Nephron progenitor cell (in vitro differentiated cells): Measurements from ENCODE around the gene CCDC154.

Source experiments
- DNase-seq: peaks from one replicate; pipeline ENCODE4 v3.0.0; 2021
- H3K27ac Mint-ChIP-seq: 2 replicates; pipeline ENCODE4 v1.8.0; 2021; ENCODE audit warnings: mild to moderate bottlenecking, moderate library complexity, mixed read lengths
- H3K27me3 Mint-ChIP-seq: 2 replicates; pipeline ENCODE4 v1.8.0; 2021; ENCODE audit warnings: mild to moderate bottlenecking, low read depth, mixed read lengths; ENCODE audit not compliant: poor library complexity
- H3K36me3 Mint-ChIP-seq: 2 replicates; pipeline ENCODE4 v1.8.0; 2021; ENCODE audit warnings: low read depth, mixed read lengths
- H3K4me1 Mint-ChIP-seq: 2 replicates; pipeline ENCODE4 v1.8.0; 2021; ENCODE audit warnings: mixed read lengths
- H3K4me3 Mint-ChIP-seq: 2 replicates; pipeline ENCODE4 v1.8.0; 2021; ENCODE audit warnings: mild to moderate bottlenecking, moderate library complexity, mixed read lengths
- H3K9me3 Mint-ChIP-seq: 2 replicates; pipeline ENCODE4 v1.8.0; 2021; ENCODE audit warnings: mild to moderate bottlenecking, moderate library complexity, mixed read lengths
- TF ChIP-seq, protein P1 (sequence below): fragments of 200-600 bp; sonication (generic); IDR thresholded peaks from 2 replicates; pipeline ENCODE4 v1.5.0; 2021; ENCODE audit warnings: antibody characterized with exemption

Gene CCDC154

DNA sequence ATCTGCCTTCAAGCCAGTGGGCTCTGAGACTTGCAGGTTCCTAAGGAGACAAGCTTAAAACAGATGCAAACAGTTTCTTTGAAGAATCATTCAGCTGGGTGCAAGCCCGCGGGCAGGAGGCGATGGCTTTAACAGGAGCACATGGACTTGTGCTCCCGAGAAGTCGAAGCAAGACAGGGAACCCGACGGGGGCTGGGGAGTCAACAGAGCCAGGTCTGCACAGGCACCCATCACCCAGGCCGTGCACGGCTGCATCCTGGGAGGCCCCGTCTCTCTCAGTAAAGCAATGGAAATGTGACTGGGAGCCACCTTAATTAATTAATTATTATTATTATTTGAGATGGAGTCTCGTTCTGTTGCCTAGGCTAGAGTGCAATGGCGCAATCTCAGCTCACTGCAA is 44.7 kb upstream of the CCDC154 start:
- H3K9me3 Mint-ChIP-seq, result no peaks in the 10 kb centered on the region
- no peak for DNase-seq

DNA sequence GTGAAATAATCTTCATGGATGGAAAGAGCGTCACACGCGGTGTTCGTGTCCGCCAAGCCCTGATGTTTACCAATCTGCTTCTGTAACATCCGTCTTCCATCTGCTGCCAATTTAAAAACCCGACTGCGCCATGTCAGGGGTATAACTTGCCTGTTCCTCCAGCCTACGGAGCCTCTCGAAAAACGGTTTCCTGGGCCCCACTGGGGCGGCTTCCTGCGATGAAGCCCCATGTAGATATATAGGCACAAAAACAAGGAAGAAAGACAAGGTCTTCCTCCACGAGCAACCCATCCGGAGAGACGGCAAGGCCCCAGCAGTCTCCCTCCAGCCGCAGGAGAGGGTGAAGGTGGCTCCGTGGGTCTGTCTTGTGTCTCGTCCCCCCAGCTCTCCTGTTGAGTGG is 44.3 kb upstream of the CCDC154 start, which contains the start of gene PTX4:
Gene PTX4, minus strand, starts transcription at position 326 of the 400 bp plus-strand sequence. Its CDS starts 35 bp downstream, at position 291.
- H3K9me3 Mint-ChIP-seq, result no peaks in the 10 kb centered on the region
- DNase-seq, result no peak
- H3K4me1 Mint-ChIP-seq, result peaks cover 9% of the 10 kb centered on the region
- H3K27me3 Mint-ChIP-seq, result peaks cover 33% of the 10 kb centered on the region
- H3K27ac Mint-ChIP-seq, result no peak within 1 kb of the TSS
- no peaks in the 10 kb centered on the region for H3K36me3 Mint-ChIP-seq
- TF ChIP-seq, protein P1, sequence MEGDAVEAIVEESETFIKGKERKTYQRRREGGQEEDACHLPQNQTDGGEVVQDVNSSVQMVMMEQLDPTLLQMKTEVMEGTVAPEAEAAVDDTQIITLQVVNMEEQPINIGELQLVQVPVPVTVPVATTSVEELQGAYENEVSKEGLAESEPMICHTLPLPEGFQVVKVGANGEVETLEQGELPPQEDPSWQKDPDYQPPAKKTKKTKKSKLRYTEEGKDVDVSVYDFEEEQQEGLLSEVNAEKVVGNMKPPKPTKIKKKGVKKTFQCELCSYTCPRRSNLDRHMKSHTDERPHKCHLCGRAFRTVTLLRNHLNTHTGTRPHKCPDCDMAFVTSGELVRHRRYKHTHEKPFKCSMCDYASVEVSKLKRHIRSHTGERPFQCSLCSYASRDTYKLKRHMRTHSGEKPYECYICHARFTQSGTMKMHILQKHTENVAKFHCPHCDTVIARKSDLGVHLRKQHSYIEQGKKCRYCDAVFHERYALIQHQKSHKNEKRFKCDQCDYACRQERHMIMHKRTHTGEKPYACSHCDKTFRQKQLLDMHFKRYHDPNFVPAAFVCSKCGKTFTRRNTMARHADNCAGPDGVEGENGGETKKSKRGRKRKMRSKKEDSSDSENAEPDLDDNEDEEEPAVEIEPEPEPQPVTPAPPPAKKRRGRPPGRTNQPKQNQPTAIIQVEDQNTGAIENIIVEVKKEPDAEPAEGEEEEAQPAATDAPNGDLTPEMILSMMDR, result no peak
- no peak within 1 kb of the TSS for H3K4me3 Mint-ChIP-seq

More for the DNA sequence above, 44.7 kb upstream of the CCDC154 start:
- TF ChIP-seq, protein P1, result no peak
- H3K27ac Mint-ChIP-seq, result no peak overlapping the region
- peaks cover 12% of the 10 kb centered on the region for H3K4me1 Mint-ChIP-seq
- no peak overlapping the region for H3K4me3 Mint-ChIP-seq
- no peaks in the 10 kb centered on the region for H3K36me3 Mint-ChIP-seq
- peaks cover 29% of the 10 kb centered on the region for H3K27me3 Mint-ChIP-seq

DNA sequence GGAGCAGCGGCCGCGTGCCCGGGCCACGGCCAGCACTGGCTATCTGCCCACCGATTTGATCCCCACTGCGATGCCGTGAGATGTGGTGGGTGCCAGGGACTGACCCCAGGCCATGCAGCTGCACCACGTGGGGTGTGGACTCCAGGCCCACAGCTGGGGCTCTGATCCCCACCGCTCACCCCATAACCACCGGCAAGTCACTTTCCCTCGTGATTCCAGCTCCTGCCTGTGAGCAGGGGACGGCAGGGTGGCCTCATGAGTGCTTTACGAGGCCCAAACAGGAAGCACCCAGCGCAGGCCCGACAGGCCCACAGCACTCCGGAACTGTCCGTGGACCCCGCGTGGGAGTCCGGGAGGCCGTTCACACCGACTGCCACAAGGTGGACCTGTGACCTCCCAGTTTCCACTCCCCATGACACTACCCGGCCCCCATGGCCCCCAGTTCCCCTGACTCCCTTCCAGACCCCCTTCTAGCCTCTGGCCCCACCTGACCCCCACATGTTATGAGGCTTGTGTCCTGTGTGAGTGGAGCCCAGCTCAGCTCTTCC is 43.8 kb upstream of the CCDC154 start:
- no peak overlapping the region for H3K27ac Mint-ChIP-seq
- peaks cover 9% of the 10 kb centered on the region for H3K4me1 Mint-ChIP-seq
- TF ChIP-seq, protein P1, result no peak
- H3K9me3 Mint-ChIP-seq, result no peaks in the 10 kb centered on the region
- H3K36me3 Mint-ChIP-seq, result no peaks in the 10 kb centered on the region
- no peak for DNase-seq
- H3K4me3 Mint-ChIP-seq, result no peak overlapping the region
- peaks cover 38% of the 10 kb centered on the region for H3K27me3 Mint-ChIP-seq

DNA sequence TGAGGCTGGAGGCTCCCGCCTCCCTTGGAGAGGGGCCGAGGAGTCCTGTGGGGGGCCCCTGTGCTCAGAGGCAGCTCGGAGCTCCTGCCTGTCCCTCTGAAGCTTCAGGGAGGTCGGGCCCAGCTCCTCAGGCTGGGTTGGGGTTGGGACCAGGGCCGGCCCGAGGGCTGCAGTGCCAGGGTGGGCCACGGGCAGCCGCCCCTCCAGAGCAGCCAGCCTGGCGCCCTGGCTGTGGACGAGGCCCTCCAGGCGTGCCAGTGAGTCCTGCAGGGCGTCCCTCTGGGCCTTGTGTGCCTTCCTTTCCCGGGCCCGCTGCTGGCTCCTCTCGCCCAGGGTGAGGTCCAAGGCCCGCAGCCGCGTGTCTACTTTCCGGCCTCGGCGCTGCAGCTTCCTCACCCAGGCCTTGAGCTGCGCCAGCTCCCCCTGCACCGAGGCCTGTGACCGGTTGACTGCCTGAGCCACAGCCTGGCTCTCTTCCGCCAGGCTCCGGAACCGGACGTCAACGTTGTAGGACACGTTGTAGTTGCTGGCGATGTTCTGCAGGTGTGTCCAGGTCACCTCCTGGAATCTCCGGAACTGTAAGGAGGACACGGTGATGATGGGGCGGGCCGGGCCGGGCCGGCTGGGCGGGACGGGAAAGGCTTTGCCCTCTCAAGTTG is 43.2 kb upstream of the CCDC154 start:
- Mint-ChIP-seq H3K9me3 (no peaks in the 10 kb centered on the region), H3K4me3 (no peak overlapping the region), H3K27me3 (peaks cover 44% of the 10 kb centered on the region), H3K4me1 (peaks cover 3% of the 10 kb centered on the region), H3K27ac (no peak overlapping the region), H3K36me3 (no peaks in the 10 kb centered on the region)
- TF ChIP-seq, protein P1, result no peak
- DNase-seq, result no peak

DNA sequence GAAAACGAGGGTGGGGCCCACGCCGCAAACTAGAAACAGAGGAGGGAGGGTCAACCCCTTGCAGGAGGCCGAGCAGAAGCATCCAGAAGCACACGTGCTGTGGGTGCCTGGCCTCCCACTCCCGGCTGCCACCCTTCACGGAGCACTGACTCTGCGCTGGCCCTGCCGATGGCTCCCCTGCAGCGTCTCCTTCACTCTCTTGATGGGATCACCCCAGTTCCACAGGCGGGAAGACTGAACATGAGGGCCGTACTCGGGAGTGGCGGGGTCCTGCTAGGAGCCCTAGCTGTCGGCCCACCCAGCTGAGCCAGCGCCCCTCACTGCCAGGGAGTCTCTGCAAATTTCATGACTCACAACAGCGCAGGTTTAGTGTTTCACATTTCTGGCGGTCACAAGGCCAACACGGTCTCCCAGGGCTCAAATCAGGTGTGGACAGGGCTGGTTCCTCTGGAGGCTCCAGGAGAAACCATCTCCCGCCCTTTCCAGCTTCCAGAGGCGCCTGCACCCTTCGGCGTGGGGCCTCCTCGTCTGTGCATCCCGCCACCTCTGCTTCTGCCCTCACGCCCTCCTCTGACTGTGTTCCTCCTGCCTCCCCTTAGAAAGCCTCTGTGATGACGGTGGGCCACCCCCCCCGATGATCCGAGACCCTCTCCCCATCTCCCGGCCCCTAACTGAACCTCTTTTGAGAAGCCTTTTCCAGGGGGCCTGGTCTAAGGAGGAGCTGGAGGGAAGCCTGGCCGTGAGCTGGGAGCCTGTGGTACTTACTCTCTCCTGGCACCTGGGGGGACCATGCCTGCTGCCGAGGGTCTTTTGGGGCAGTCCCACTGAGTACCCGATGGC is 42.4 kb upstream of the CCDC154 start:
- Mint-ChIP-seq H3K9me3 (no peaks in the 10 kb centered on the region), H3K4me3 (no peak overlapping the region), H3K27me3 (peaks cover 52% of the 10 kb centered on the region), H3K4me1 (no peaks in the 10 kb centered on the region), H3K27ac (no peak overlapping the region), H3K36me3 (no peaks in the 10 kb centered on the region)
- DNase-seq, result no peak
- TF ChIP-seq, protein P1, result no peak
